Renal pelvis (tissue), 4 donors: ENCODE measurements around the gene KRI1. TPM values are rescaled to one million over a fixed set of nuclear protein-coding genes. Genes with fewer than 3 reads are reported as not detected.

Experiments used
- DNase-seq: peaks from one replicate; pipeline ENCODE4 v3.0.0-alpha.2; 2013
- polyA plus RNA-seq, 3 donors: library from polyadenylated mRNA; unstranded; fragments of 120-200 nt; gene quantifications; one replicate each; pipeline ENCODE4 v1.2.1, GENCODE V29; 2013; ENCODE audit not compliant: insufficient read length in 3 of 3

The KRI1 gene
- polyA plus RNA-seq, 3 donors, result 31.4 to 39.5 (median 38.4) TPM

DNA sequence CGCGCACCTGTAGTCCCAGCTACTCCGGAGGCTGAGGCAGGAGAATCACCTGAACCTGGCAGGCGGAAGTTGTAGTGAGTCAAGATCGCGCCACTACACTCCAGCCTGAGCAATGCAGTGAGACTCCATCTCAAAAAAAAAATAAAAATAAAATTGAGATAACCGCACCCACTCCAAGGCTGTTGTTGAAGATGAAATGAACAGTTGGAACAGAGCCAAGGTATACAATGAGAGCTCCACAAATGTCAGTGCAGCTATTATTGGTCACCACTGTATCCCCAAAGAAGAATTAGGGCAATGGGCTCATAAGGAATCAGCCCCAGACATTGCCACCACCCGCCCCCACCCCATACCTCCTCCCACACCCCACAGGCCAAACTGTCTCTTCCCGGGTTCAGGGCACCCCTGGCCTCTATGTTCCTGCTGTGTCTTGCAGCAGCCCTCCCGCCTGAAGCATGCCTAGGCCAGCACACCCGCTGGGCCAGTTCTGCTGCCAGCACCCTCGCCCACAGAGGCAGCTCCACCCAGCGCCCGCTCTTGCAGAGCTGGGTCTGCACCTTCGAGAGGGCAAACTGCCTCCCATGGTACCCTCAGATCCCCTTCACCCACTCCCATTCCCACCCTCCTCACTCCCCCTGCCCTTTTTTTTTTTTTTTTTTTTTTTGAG lies 45.0 kb downstream of the KRI1 start:
- DNase-seq, result no peak

DNA sequence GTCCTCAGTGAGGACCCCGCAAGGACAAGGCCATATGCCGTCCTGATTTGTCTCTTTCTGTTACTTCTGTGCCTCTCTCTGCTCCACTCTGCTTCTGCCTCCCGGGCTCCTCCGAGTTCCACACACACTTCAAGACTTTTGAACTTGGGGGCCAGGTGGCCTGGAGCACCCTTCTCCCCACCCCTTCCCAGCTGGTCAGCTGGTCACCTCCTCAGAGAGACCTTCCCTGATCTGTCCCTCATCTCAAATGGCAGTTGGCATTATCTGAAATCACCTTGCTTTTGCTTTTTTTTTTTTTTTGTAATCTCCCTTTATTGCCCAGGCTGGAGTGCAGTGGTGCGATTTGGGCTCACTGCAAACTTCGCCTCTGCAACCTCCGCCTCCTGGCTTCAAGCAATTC lies 46.4 kb downstream of the KRI1 start:
- DNase-seq, result no peak

DNA sequence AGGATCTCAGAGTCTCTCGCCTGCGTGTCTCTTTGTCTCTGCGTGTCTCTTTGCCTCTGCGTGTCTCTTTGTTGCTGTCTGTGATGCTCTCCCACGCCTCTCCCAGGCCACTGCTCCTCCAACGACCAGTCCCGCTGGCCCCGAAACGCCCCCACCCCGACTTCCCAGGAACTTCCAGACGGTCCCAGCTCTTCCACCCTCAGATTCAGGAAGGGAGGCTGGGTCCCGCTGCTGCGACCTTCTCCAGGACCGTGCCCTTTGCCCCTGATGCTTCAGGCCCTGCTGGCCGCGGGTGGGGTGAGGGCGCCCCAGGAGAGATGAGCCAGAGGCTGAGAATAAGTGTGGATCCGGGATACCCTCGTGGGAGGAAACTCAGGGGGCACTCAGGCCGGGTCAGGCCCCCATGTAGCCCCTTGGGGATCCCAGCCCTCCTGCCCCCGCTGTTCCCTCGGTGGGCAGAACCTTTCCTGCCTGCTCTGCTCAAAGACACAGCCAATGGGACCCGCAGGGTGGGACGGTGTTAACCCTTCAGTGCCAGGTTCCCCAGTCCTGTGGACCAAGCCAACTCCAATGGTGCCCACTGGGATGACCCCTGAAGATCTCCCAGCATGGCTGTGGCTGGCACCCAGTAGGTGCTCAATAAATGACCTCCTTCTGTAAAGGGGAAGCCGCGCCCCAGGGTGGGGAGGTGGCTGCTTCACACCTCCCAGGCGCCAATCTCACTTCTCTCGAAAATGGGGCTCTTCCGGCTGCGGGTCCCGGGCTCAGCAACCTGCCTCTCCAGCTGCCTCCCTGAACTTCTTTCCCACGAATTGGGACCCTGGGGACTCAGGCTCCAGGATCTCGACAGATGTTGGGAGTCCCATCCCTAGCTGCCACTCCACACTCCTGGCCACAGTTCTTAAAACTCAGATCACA lies 47.1 kb downstream of the KRI1 start:
- DNase-seq, result no peak

DNA sequence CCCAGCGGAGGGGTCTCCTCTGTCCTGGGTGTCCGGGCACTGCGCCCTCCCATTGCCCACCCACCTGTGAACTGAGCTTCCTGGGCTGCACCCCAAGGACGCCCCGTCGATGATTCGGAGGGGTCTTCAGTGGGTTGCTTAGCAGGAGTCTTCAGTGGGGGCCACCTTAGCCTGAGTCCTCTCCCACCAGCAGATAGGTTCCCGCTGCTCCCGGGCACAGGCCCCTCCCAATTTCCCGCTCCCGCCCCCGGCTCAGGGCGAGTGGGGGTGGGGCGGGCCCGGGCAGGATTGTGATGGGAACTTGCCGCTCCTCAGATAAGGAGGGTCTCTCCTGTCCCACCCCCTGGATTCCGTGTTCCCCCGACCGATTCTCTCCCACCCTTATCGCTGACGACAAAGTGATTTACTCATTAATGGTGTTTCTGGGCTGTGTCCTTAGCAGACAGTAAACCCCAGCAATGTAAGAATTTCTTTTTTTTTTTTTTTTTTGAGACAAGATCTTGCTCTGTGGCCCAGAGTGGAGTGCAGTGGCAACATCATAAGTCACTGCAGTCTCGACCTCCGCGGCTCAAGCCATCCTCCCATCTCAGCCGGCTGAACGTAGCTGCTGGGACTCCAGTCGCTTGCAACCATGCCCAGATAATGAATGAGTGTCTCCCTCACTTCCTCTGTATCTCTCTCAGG lies 47.9 kb downstream of the KRI1 start:
- DNase-seq, result no peak

DNA sequence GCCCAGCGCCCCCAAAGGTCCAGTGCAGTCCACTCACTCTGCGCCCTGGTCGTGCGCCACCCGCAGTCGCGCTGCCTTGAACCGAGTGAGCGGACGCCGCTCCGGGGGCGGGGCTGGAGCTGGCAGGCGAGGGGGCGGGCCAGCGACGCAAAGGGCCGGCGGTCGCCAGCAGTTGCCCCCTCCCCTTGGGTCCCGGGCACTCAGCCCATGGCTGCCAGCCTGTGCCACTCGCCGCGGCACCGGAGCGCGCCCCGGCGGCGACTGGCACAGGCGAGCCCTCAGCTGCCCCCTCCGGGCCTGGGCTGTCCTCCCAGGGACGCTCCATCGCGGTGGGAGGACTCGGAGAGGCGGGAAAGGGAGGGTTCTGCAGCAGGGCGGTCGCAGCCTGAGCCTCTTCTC lies 48.5 kb downstream of the KRI1 start, which contains the start of gene S1PR5:
TSS of gene S1PR5 (minus strand) at position 87 of the 399 bp plus-strand sequence. CDS start 2,436 bp downstream, outside the sequence.
- no peak for DNase-seq

DNA sequence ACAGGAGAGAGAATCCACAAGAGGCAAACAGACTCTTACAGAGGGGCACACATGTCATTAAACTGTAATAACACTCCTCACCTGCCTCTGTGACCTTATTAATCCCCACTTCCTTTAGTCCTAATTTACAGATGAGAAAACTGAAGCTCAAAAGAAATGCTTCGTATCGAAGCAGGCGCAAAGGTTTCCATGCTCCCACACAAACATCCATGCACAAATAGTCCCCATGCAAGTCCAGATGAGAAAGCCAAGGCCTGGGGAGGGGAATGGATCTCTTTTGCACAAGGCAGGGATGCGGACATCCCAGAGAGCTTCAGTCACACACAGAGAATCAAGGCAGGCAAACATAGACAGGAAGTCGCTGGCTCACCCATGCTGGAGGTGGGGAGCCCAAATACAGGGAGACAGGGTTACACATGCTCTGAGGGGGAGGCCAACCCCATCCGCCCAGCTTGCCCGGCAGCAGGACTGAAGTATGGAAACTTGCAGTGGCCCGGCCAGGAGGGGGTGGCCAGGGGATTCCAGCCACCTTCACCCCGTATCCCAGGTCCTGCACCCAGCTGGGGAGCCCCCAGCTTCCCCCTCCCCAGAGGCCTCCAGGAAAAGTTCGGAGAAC lies 49.0 kb downstream of the KRI1 start:
- no peak for DNase-seq

DNA sequence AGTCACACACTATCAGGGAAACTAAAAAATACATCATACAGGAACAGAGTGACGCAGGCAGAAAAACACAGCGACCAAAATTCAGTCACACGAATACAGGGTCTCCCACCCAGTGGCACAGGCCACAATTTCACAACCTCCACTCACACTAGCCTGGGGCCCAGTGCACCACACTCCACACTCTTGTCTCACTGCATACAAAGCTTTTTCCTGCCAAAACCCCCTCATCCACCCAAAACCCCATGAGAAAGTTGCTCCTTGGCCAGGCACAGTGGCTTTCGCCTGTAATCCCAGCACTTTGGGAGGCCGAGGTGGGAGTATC lies 49.8 kb downstream of the KRI1 start:
- no peak for DNase-seq

DNA sequence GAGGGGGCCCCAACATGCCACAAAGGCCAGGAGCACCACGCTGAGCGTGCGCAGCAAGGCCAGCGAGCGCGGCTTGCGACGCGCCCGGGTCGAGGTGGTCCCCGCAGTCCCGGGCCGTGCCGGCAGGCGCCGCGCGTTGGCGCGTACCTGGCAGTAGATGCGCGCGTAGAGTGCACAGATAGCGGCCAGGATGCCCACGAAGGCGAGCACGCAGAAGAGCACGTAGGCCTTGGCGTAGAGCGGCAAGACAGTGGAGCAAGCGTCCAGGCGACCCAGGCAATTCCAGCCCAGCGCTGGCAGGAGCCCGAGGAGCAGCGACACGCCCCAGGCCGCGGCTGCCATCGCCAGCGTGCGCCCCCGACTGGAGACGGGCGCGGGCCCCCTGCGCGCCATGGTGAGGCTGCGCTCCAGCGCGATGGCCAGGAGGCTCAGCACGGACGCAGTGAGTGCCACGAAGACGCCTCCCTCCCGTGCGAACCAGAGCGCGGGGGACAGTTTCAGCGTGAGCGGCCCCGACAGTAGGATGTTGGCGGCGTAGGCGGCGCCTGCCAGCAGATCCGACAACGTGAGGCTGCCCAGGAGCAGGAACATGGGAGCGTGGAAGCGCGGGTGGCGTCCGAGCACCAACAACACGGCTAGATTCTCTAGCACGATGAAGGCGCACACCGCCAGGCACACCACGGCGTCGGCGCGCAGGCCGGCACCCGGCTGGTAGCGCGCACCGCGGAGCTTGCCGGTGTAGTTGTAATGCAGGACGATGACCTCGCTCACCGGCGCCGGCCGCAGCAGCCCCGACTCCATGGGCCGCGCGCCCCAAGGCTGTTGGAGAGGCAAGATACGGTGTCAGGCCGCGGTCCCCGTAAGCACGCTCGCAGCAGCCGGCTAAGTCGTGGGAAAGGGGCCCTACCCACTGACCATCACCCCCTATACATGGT lies 51.3 kb downstream of the KRI1 start:
- DNase-seq, result no peak

DNA sequence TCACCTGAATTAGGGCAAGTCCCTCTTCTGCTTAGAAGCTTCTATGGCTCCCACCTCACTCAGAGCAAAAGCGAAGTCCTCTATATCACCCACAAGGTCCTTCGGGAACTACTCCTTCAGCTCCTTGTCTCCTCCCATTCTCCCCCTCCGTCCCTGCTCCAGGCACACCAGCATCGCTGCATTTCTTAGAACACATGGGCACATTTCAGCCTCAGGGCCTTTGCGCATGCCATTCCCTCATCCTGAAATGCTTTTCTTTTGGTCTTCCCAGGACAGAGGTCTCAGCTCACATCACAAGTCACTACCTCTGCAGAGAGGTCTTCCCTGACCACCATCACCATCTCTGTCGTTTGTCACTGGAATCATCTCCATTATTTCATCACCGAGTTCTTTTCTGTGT lies 52.6 kb downstream of the KRI1 start:
- no peak for DNase-seq

DNA sequence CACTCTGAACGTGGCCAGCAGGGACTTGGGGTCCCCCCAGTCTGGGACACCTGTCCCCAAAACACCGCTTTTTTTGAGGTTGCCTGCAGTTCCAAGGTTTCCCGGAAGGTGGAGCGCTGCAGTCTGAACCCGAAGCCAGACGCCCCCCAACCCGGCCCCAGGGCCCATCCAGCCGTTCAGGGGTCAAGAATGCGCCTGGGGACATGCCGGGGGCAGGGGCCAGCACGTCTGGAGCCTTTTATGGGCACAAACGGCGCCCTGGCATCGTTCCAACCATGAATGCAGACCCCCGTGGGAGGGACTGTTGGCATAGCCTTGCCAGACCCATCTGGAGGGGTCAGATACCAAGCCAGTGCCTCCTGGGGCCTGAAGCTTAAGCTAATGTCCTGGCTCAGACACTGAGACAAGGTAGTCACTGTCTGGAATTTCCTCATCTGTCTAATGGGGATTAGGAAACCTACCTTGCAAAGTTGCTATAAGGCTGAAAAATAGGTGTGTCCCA lies 55.5 kb downstream of the KRI1 start:
- no peak for DNase-seq

DNA sequence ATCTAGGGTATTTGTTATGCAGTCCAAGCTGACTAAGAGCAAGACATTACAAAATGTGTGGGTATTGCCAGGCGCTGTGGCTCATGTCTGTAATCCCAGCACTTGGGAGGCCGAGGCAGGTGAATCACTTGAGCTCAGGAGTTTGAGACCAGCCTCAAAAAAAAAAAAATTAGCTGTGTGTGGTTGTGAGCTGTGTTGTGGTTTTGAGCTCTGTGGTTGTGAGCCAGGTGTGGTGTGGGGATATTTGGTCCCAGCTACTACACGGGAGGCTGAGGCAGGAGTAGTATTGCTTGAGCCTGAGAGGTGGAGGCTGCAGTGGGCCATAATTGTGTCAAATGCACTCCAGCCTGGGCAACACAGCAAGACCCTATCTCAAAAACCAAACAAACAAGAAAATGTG lies 57.1 kb downstream of the KRI1 start:
- DNase-seq, result no peak

DNA sequence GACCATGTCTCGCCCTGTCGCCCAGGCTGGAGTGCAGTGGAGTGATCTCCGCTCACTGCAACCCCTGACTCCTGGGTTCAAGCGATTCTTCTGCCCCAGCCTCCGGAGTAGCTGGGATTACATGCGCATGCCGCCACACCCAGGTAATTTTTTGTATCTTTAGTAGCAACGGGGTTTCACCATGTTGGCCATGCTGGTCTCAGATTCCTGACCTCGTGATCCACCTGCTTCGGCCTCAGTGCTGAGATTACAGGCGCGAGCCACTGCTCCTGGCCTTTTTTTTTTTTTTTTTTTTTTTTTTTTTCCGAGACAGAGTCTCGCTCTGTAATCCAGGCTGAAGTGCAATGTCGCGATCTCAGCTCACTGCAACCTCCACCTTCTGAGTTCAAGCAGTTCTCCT lies 57.8 kb downstream of the KRI1 start:
- no peak for DNase-seq

DNA sequence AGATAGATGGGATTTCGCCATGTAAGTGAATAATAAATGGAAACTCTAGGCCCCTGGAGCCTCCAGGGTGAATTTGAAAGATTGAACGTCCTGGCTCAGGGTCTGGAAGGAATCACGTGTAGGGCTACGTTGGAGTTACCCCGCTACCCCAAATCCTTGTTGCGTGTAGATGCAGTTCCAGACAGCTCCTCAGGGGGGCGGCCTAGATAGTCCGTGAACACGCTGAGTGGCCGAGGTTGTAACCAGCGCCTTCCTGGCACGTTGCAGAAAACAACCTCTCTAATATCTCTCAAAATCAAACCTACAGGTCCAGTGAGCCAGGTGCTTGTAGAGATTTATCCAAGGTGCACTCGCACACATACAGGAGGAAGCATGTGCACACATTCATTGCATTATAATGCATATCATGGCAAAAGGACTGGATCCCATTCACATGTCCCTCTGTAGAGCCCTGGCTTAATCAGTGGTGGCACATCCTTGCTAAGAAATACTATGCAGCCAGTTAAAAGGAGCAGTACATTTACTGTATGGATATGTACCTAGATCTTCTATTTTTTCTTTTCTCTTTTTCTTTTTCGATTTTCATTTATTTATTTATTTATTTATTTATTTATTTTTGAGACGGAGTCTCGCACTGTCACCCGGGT lies 60.1 kb downstream of the KRI1 start:
- DNase-seq, result peak; percentile 38

Other genes starting within 250 kb of the KRI1 start
- gene FDX2, start 250.0 kb downstream of the KRI1 start, polyA plus RNA-seq, result 10 to 100 TPM; 18.9 to 25.4 (median 22.1) TPM
- gene RAVER1, start 232.5 kb downstream of the KRI1 start, polyA plus RNA-seq, result 10 to 100 TPM; 31.9 to 43.4 (median 37.1) TPM
- gene ICAM3, start 226.4 kb downstream of the KRI1 start, polyA plus RNA-seq, result 10 to 100 TPM in 1 of 3 donors, 1 to 10 TPM in 2; 8.6 to 10.0 (median 9.9) TPM
- 100 to 1,000 TPM; 115 to 155 (median 151) TPM for gene TYK2, start 185.4 kb downstream of the KRI1 start, polyA plus RNA-seq
- 100 to 1,000 TPM; 166 to 183 (median 170) TPM for gene CDC37, start 162.5 kb downstream of the KRI1 start, polyA plus RNA-seq
- gene PDE4A, start 145.5 kb downstream of the KRI1 start, polyA plus RNA-seq, result 1 to 10 TPM; 2.0 to 2.6 (median 2.1) TPM
- 10 to 100 TPM; 73.5 to 81.5 (median 74.1) TPM for gene KEAP1, start 62.7 kb downstream of the KRI1 start, polyA plus RNA-seq
- 1 to 10 TPM; 1.2 to 1.4 (median 1.2) TPM for gene S1PR5, start 48.6 kb downstream of the KRI1 start, polyA plus RNA-seq
- gene ATG4D, start 22.1 kb downstream of the KRI1 start, polyA plus RNA-seq, result 10 to 100 TPM; 34.8 to 39.1 (median 35.1) TPM
- 10 to 100 TPM in 1 of 3 donors, 1 to 10 TPM in 2; 8.5 to 12.4 (median 8.9) TPM for gene CDKN2D, start 3.0 kb upstream of the KRI1 start, polyA plus RNA-seq
- 10 to 100 TPM; 43.2 to 60.3 (median 58.5) TPM for gene AP1M2, start 21.3 kb upstream of the KRI1 start, polyA plus RNA-seq
- 100 to 1,000 TPM; 184 to 215 (median 189) TPM for gene SLC44A2, start 59.5 kb upstream of the KRI1 start, polyA plus RNA-seq
- gene ILF3, start 88.3 kb upstream of the KRI1 start, polyA plus RNA-seq, result 100 to 1,000 TPM; 288 to 368 (median 331) TPM
- gene QTRT1, start 135.4 kb upstream of the KRI1 start, polyA plus RNA-seq, result 10 to 100 TPM; 65.6 to 79.6 (median 73.6) TPM
- gene DNM2, start 152.1 kb upstream of the KRI1 start, polyA plus RNA-seq, result 100 to 1,000 TPM; 130 to 167 (median 158) TPM